OCI-LY1 (cell line): Measurements from ENCODE around the gene ADGRB2.

ENCODE experiments used
- H2AFZ ChIP-seq: fragments of 200-600 bp; sonication (generic), shearing (Covaris generic); 2 replicates; pipeline ENCODE4 v1.6.0; 2014; ENCODE audit warnings: antibody characterized with exemption, mild to moderate bottlenecking, low read length
- H3F3A ChIP-seq: fragments of 200-600 bp; sonication (generic), shearing (Covaris generic); 2 replicates; pipeline ENCODE4 v1.6.0; 2014; ENCODE audit warnings: mild to moderate bottlenecking, antibody characterized with exemption, low read length, moderate library complexity; ENCODE audit not compliant: insufficient read depth
- H3K27ac ChIP-seq: fragments of 200-600 bp; sonication (generic); 2 replicates; pipeline ENCODE4 v1.5.1; 2014; ENCODE audit warnings: low read length, mixed run types, mild to moderate bottlenecking, low read depth; ENCODE audit not compliant: poor library complexity, severe bottlenecking
- H3K27me3 ChIP-seq: fragments of 200-600 bp; sonication (generic); 2 replicates; pipeline ENCODE4 v1.6.0; 2014; ENCODE audit warnings: antibody characterized with exemption, mild to moderate bottlenecking, low read length, moderate library complexity; ENCODE audit not compliant: insufficient read depth
- H3K36me3 ChIP-seq: fragments of 200-600 bp; sonication (generic); 2 replicates; pipeline ENCODE4 v1.6.1; 2014; ENCODE audit warnings: mild to moderate bottlenecking, antibody characterized with exemption, low read length, moderate library complexity, mixed read lengths; ENCODE audit not compliant: insufficient read depth
- H3K4me1 ChIP-seq: fragments of 200-600 bp; sonication (generic); 2 replicates; pipeline ENCODE4 v1.5.1; 2014; ENCODE audit warnings: mild to moderate bottlenecking, low read length, moderate library complexity; ENCODE audit not compliant: insufficient read depth, severe bottlenecking
- H3K4me2 ChIP-seq: fragments of 200-600 bp; sonication (generic), shearing (Covaris generic); 2 replicates; pipeline ENCODE4 v1.6.1; 2014; ENCODE audit warnings: low read length
- H3K4me3 ChIP-seq: fragments of 200-600 bp; sonication (generic); 2 replicates; pipeline ENCODE4 v1.5.1; 2014; ENCODE audit warnings: low read length, low read depth, mild to moderate bottlenecking, mixed read lengths; ENCODE audit not compliant: poor library complexity, severe bottlenecking
- H3K79me2 ChIP-seq: fragments of 200-600 bp; shearing (Covaris generic); 2 replicates; pipeline ENCODE4 v1.6.1; 2016; ENCODE audit warnings: mixed run types, low read length, mixed read lengths; ENCODE audit not compliant: insufficient read depth
- H3K9ac ChIP-seq: fragments of 200-600 bp; sonication (generic), shearing (Covaris generic); 2 replicates; pipeline ENCODE4 v1.6.1; 2014; ENCODE audit warnings: mild to moderate bottlenecking, low read length, mixed read lengths
- H3K9me2 ChIP-seq: fragments of 200-600 bp; sonication (generic), shearing (Covaris generic); 2 replicates; pipeline ENCODE4 v1.6.1; 2014; ENCODE audit warnings: low read depth, mild to moderate bottlenecking, low read length, mixed read lengths
- H3K9me3 ChIP-seq: fragments of 200-600 bp; shearing (Covaris generic); 2 replicates; pipeline ENCODE4 v1.6.1; 2014; ENCODE audit warnings: low read length, mixed read lengths
- H4K20me1 ChIP-seq: fragments of 200-600 bp; sonication (generic), shearing (Covaris generic); 2 replicates; pipeline ENCODE4 v1.6.0; 2016; ENCODE audit warnings: mild to moderate bottlenecking, low read length; ENCODE audit not compliant: insufficient read depth
- CTCF ChIP-seq: fragments of 200-600 bp; sonication (generic), shearing (Covaris generic); IDR thresholded peaks from 2 replicates; pipeline ENCODE4 v1.5.1; 2017; ENCODE audit warnings: mild to moderate bottlenecking, antibody characterized with exemption, low read length, moderate library complexity, mixed read lengths
- EZH2 ChIP-seq: fragments of 200-600 bp; sonication (generic), shearing (Covaris generic); IDR thresholded peaks from 2 replicates; pipeline ENCODE4 v1.8.0; 2017; ENCODE audit warnings: borderline replicate concordance, mixed run types, mild to moderate bottlenecking, antibody characterized with exemption, low read length, moderate library complexity, mixed read lengths

ADGRB2 gene

DNA sequence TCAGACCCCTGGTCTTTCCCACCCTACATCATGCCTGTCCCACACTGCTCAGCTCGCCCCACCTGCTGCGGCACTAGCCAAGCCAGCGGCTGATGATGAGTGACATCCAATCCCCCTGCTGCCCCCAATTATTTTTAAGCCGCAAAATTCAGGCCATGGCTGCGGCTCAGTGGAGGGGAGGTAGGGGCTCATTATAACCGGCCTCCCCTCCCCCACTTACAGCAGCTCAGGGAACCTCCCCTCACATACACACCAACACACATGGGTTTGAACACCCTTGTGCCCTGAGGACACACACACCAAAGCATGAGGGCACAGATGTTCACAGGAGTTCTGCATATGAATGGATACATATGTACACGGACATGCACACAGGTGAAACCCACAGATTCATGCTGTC lies 5.3 kb downstream of the ADGRB2 start:
- Histone ChIP-seq H3K4me3 (no peak overlapping the region), H3K4me1 (peaks cover 22% of the 10 kb centered on the region), H3K9me2 (no peaks in the 10 kb centered on the region), H3K9me3 (no peaks in the 10 kb centered on the region), H2AFZ (no peak overlapping the region), H3F3A (no peaks in the 10 kb centered on the region), H3K36me3 (no peaks in the 10 kb centered on the region), H3K27me3 (no peaks in the 10 kb centered on the region), H3K9ac (no peak overlapping the region), H3K79me2 (no peaks in the 10 kb centered on the region), H3K27ac (no peak overlapping the region), H3K4me2 (no peak overlapping the region), H4K20me1 (no peaks in the 10 kb centered on the region)
- TF ChIP-seq EZH2 (no peak), CTCF (no peak)

DNA sequence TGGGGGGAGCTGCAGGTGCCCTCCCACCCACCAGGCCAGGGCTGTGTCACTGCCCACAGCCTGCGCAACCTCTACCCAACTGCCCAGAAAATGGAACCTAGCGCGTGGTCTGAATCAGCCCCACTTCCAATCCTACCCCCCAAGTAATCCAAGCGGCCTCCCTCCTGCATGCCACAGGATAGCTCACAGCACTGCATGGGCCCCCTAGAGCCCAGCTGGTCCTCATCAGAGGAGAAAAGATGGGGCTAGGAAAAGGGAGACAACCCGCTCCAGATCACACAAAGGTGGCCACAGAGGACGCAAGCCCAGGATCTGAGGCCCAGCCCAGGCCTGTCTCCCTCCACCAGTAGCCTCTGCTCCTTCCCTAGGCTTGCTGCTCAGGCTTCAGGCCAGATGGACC lies 6.2 kb downstream of the ADGRB2 start:
- Histone ChIP-seq H3K79me2 (no peaks in the 10 kb centered on the region), H3K27ac (no peak overlapping the region), H3F3A (no peaks in the 10 kb centered on the region), H4K20me1 (no peaks in the 10 kb centered on the region), H3K9ac (no peak overlapping the region), H3K27me3 (no peaks in the 10 kb centered on the region), H2AFZ (no peak overlapping the region), H3K4me3 (no peak overlapping the region), H3K9me2 (no peaks in the 10 kb centered on the region), H3K4me2 (no peak overlapping the region), H3K9me3 (no peaks in the 10 kb centered on the region), H3K36me3 (no peaks in the 10 kb centered on the region), H3K4me1 (peaks cover 16% of the 10 kb centered on the region)
- TF ChIP-seq CTCF (no peak), EZH2 (no peak)

GRCh38 chr1:31757204-31757679 lies 6.9 kb downstream of the ADGRB2 start:
- H3K9ac ChIP-seq = no peak overlapping the region
- H4K20me1 ChIP-seq = no peaks in the 10 kb centered on the region
- TF ChIP-seq CTCF (no peak; the same call in 1 of the 2 replicates), EZH2 (no peak)
- H3K4me2 ChIP-seq = no peak overlapping the region
- H3K9me3 ChIP-seq = no peaks in the 10 kb centered on the region
- no peaks in the 10 kb centered on the region for H3K79me2 ChIP-seq
- no peak overlapping the region for H3K4me3 ChIP-seq
- no peaks in the 10 kb centered on the region for H3F3A ChIP-seq
- no peaks in the 10 kb centered on the region for H3K9me2 ChIP-seq
- H3K27me3 ChIP-seq = no peaks in the 10 kb centered on the region
- no peaks in the 10 kb centered on the region for H3K36me3 ChIP-seq
- no peak overlapping the region for H3K27ac ChIP-seq
- H3K4me1 ChIP-seq = peaks cover 13% of the 10 kb centered on the region
- no peak overlapping the region for H2AFZ ChIP-seq
